ENCODE measurements around the gene PLPP1. TPM values are rescaled to one million over a fixed set of nuclear protein-coding genes. Genes with fewer than 3 reads are reported as not detected.
A peak's percentile ranks its signal among the peaks of the same experiment; 100 is the strongest.

PLPP1 gene
- polyA plus RNA-seq, 2 of the 4 experiments (the other 2 are of a cell fraction), result 37.7 to 71.6 TPM

- TF ChIP-seq EP300 (IDR thresholded peaks at IDR 0.05) (no peak), NPAS2 (CRISPR knock-in tag; IDR thresholded peaks at IDR 0.05; ENCODE audit: borderline replicate concordance) (no peak), EHF (CRISPR knock-in tag; IDR thresholded peaks at IDR 0.05) (no peak), CBX2 (IDR thresholded peaks at IDR 0.05; ENCODE audit: borderline replicate concordance, low read depth) (no peak), HOXA7 (CRISPR knock-in tag; IDR thresholded peaks at IDR 0.05) (no peak), FOSL2 (IDR thresholded peaks at IDR 0.05) (no peak), FOSL2 (CRISPR knock-in tag; IDR thresholded peaks at IDR 0.05) (no peak), FOXS1 (CRISPR knock-in tag; IDR thresholded peaks at IDR 0.05) (no peak), GATA3 (IDR thresholded peaks at IDR 0.05; ENCODE audit: borderline replicate concordance) (no peak), TP53 (CRISPR knock-in tag; IDR thresholded peaks at IDR 0.05) (no peak), KDM1A (IDR thresholded peaks at IDR 0.05; ENCODE audit: low read depth) (no peak), RFX5 (IDR thresholded peaks at IDR 0.05) (no peak), ZNF302 (CRISPR knock-in tag; IDR thresholded peaks at IDR 0.05) (no peak), RNF2 (IDR thresholded peaks at IDR 0.05; ENCODE audit: borderline replicate concordance, low read depth) (no peak), POLR2AphosphoS2 (conservative IDR thresholded peaks at IDR 0.05; ENCODE audit: low read length) (no peak), POLR2A (IDR thresholded peaks at IDR 0.05; ENCODE audit: low read length) (no peak), RAD21 (conservative IDR thresholded peaks at IDR 0.05 in 1 of 2, IDR thresholded peaks at IDR 0.05 in 1 of 2) (no peak), ESRRA (IDR thresholded peaks at IDR 0.05; ENCODE audit: borderline replicate concordance, low read length) (no peak)
- 0 out of 6 replicates have a peak, but pooled peaks of 1 of the 2 experiments have one; percentile 35 for ATAC-seq
- no peak for FAIRE-seq
- H3K4me3 ChIP-seq, result no peak overlapping the region
- ChIA-PET POLR2A (interaction anchor here (0.5 kb wide), 1 partner anchor 28 kb away, joined by 5 read pairs; no protein-coding TSS in a partner anchor), CTCF (interaction anchor here (0.6 to 0.7 kb wide), 2 partner anchors 29 to 30 kb away, joined by 3 to 4 read pairs; no protein-coding TSS in a partner anchor)
- H3K9me3 ChIP-seq, result no peaks in the 10 kb centered on the region
- no peak overlapping the region for H3K27ac ChIP-seq
- peaks cover 16% of the 10 kb centered on the region; the same call in 2 of the 3 replicates for H3K4me1 ChIP-seq
- no peak for DNase-seq (ENCODE audit: low read depth in 1 of 2, low spot score in 1 of 2)
- no peak overlapping the region for H3K4me2 ChIP-seq
Observed at GRCh38 chr5:55578771-55579170, 44.0 kb upstream of the PLPP1 start.

- WGBS (ENCODE audit: missing lambda C conversion rate), result 79% methylated on average over 6 of the region's 6 CpGs
- peaks cover 16% of the 10 kb centered on the region; the same call in 2 of the 3 replicates for H3K4me1 ChIP-seq
- H3K9me3 ChIP-seq, result no peaks in the 10 kb centered on the region
- peak overlapping the region; percentile 1 to 5; a peak in 2 of 6 replicates for H3K27ac ChIP-seq
- H3K4me2 ChIP-seq, result no peak overlapping the region
- TF ChIP-seq KDM1A (IDR thresholded peaks at IDR 0.05; ENCODE audit: low read depth) (no peak), FOSL2 (IDR thresholded peaks at IDR 0.05) (no peak), FOSL2 (CRISPR knock-in tag; IDR thresholded peaks at IDR 0.05) (no peak), HOXB13 (CRISPR knock-in tag; IDR thresholded peaks at IDR 0.05; ENCODE audit: low read depth) (no peak), EP300 (IDR thresholded peaks at IDR 0.05) (no peak)
- ATAC-seq (no peak; a peak in 1 of 6 replicates), DNase-seq (ENCODE audit: low read depth in 1 of 2, low spot score in 1 of 2) (no peak), FAIRE-seq (no peak)
- CTCF ChIA-PET, result no interaction called here
- no peak overlapping the region for H3K4me3 ChIP-seq
- POLR2A ChIA-PET, result no interaction called here
Observed at GRCh38 chr5:55577353-55578060, 42.7 kb upstream of the PLPP1 start.

DNA sequence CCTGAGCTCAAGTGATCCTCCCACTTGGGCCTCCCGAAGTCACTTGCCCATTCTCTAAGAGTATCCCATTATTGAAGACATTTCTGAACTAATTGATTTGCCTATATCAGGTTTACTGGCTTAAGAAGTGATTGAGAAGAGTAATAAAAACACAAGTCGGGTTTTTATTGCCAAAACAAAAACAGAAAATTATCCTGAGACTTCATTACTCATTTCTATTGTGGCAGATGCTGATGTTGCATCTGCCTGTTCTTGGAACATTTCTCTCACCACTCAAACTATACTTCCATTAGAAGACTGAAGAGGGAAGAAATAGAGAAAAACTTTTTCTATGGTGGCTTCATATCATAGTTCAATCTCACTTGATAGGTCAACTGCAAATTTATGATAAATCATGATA is 41.9 kb upstream of the PLPP1 start:
- CTCF ChIA-PET, result no interaction called here
- POLR2A ChIA-PET, result interaction anchor here (0.7 kb wide), 1 partner anchor 20 kb away, joined by 4 read pairs; no protein-coding TSS in a partner anchor
- Histone ChIP-seq H3K4me1 (peaks cover 16% of the 10 kb centered on the region; the same call in 2 of the 3 replicates), H3K9me3 (no peaks in the 10 kb centered on the region), H3K4me2 (peak overlapping the region; percentile 56; the same call in 2 of the 3 replicates), H3K27ac (peak overlapping the region; percentile 33 to 64; a peak in 4 of 6 replicates), H3K4me3 (no peak overlapping the region)
- FAIRE-seq, result no peak
- WGBS (ENCODE audit: missing lambda C conversion rate), result 49% methylated on average over 2 of the region's 2 CpGs
- no peak for DNase-seq (ENCODE audit: low read depth in 1 of 2, low spot score in 1 of 2)
- ATAC-seq, result no peak
- TF ChIP-seq NR3C1 (IDR thresholded peaks at IDR 0.05) (no peak), RNF2 (IDR thresholded peaks at IDR 0.05; ENCODE audit: borderline replicate concordance, low read depth) (no peak), HOXA7 (CRISPR knock-in tag; IDR thresholded peaks at IDR 0.05) (no peak), KDM1A (IDR thresholded peaks at IDR 0.05; ENCODE audit: low read depth) (no peak), ZC3H11A (IDR thresholded peaks at IDR 0.05) (no peak), BHLHE40 (IDR thresholded peaks at IDR 0.05; ENCODE audit: low read depth, low read length) (no peak), ELK1 (IDR thresholded peaks at IDR 0.05; ENCODE audit: low read depth, low read length) (no peak), JUNB (IDR thresholded peaks at IDR 0.05) (no peak), HMGXB4 (CRISPR knock-in tag; IDR thresholded peaks at IDR 0.05; ENCODE audit: borderline replicate concordance) (no peak), FOSB (CRISPR knock-in tag; IDR thresholded peaks at IDR 0.05) (no peak), POLR2A (IDR thresholded peaks at IDR 0.05; ENCODE audit: low read length) (no peak)
- TF ChIP-seq, protein P1, sequence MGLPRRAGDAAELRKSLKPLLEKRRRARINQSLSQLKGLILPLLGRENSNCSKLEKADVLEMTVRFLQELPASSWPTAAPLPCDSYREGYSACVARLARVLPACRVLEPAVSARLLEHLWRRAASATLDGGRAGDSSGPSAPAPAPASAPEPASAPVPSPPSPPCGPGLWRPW (IDR thresholded peaks at IDR 0.05), result no peak
- TF ChIP-seq, protein P2, sequence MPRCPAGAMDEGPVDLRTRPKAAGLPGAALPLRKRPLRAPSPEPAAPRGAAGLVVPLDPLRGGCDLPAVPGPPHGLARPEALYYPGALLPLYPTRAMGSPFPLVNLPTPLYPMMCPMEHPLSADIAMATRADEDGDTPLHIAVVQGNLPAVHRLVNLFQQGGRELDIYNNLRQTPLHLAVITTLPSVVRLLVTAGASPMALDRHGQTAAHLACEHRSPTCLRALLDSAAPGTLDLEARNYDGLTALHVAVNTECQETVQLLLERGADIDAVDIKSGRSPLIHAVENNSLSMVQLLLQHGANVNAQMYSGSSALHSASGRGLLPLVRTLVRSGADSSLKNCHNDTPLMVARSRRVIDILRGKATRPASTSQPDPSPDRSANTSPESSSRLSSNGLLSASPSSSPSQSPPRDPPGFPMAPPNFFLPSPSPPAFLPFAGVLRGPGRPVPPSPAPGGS (IDR thresholded peaks at IDR 0.05), result no peak

Data from A549 (cell line).